GM12872 (cell line): Measurements from ENCODE around the gene WEE1.

Source experiments
- TF ChIP-seq, protein P1 (sequence below): IDR thresholded peaks from 3 replicates; pipeline ENCODE4 v1.5.1; 2011; ENCODE audit warnings: low read depth, mild to moderate bottlenecking, low read length, moderate library complexity; ENCODE audit not compliant: insufficient read depth

The WEE1 gene

DNA sequence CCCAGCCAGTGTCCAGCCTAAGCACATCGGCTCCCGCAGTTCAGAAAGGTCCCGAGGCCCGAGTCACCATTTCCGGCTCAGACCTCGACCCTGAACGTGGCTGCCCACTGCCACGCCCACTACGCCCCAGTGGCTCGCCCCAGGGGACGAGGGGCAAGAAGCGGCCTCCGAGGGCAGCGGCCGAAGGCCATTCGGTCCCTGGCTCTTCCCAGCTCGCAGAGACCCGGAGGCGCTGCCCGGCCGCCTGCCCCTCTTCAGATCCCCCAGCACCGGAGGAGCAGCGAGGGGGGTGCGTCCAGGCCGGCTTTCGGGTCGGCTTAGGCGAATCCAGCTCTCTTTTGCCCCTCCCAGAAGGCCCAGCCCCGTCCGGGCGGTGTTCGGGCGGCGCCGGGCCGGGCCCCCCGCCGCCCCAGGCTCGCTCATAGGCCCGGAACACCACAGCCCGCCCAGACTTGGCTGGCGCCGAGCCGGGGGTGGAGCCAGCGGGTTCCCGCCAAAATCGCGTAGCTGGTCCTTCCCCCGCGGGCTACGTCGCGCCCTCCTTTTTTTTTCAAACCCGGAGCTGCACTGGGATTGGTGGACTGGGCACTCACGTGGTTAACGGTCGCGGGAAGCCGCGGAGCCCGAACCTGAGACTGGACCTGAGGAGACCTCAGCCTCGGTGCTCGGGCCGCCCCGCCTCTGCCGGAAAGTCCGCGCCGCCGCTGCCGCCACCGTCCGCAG is at the start of gene WEE1:
WEE1 (plus strand) TSS at position 619 of the 723 bp plus-strand sequence. CDS start 264 bp downstream, outside the sequence.
- TF ChIP-seq, protein P1, sequence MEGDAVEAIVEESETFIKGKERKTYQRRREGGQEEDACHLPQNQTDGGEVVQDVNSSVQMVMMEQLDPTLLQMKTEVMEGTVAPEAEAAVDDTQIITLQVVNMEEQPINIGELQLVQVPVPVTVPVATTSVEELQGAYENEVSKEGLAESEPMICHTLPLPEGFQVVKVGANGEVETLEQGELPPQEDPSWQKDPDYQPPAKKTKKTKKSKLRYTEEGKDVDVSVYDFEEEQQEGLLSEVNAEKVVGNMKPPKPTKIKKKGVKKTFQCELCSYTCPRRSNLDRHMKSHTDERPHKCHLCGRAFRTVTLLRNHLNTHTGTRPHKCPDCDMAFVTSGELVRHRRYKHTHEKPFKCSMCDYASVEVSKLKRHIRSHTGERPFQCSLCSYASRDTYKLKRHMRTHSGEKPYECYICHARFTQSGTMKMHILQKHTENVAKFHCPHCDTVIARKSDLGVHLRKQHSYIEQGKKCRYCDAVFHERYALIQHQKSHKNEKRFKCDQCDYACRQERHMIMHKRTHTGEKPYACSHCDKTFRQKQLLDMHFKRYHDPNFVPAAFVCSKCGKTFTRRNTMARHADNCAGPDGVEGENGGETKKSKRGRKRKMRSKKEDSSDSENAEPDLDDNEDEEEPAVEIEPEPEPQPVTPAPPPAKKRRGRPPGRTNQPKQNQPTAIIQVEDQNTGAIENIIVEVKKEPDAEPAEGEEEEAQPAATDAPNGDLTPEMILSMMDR, result no peak

DNA sequence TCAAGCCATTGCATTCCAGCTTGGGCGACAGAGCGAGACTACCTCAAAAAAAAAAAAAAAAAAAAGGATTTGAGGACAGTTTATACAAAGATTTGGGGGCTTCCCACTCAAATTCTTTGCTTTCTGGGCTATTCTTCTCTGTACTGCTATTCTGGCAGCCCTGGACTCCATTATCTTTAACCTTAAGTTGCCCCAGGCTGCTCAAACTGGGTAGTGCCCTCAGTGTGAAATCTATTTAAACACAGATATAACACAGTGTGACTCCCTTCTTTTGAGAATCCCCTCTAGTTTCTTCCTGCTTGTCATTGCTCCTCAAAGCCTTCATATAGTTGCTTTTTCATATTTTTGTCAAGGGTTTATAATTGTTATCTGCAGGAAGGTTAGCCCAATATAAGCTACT is 49.5 kb upstream of the WEE1 start:
- TF ChIP-seq, protein P1, result no peak

DNA sequence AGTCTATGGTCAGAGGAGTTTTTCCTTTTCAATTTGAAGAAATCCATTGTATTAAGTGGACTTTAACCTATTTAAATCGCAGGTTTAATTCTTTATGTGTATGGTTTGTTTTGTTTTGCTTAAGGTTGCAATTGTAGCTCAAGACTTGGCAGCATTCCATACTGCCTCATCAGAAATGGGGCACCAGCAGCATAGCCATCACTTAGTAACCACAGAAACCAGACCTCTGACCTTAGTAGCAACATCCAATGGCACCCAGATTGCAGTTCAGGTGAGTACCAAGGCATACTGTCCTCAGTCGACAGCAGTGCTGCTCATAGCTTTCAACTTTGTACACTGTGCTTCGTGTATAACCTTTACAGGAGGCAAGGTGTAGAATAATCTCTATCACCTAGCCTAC is 48.4 kb upstream of the WEE1 start:
- TF ChIP-seq, protein P1, result no peak

DNA sequence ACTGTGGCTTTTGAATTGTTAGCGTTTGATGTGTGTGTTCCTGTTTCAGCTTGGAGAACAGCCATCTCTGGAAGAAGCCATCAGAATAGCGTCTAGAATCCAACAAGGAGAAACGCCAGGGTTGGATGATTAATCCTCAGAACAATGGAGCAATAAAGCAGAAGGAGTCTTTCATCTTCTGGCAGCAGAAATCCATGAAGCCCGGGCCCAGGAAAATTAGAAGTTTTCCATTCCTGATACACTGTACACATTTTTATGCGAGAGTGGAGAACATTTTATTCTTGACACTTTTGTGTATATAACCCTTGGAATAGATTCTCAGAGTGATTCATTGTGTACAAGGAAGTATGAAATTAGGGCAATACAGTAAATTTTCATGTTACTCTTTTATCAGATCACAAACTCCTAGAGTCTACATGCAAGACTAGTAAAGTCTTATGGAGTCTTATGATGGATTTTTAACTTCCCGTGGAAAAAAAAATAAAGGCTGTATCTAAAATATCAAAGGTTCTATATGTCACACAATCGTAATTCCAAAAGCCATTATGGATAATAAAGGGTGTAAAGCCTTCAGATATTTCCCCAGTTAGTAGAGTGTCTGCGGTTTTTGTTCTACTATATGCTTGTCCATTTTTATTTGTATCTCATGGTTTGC is 45.9 kb upstream of the WEE1 start:
- TF ChIP-seq, protein P1, result no peak

DNA sequence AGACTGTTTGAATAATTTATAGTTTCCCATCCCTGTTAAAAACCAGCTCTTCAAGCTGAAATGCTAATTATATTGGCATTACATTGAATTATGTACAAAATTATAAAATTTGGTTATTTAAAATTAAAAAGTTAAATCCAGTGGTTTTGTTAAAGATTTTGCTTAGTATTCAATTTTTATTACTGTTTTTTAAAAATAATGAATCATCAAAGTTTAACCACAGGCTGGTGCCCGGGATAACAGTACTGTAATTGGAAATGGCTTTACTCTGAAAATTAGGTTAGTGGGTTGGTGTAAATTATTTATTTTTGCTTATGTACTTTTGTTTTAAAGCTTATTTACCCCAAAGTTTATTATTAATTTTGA is 45.4 kb upstream of the WEE1 start:
- TF ChIP-seq, protein P1, result no peak

DNA sequence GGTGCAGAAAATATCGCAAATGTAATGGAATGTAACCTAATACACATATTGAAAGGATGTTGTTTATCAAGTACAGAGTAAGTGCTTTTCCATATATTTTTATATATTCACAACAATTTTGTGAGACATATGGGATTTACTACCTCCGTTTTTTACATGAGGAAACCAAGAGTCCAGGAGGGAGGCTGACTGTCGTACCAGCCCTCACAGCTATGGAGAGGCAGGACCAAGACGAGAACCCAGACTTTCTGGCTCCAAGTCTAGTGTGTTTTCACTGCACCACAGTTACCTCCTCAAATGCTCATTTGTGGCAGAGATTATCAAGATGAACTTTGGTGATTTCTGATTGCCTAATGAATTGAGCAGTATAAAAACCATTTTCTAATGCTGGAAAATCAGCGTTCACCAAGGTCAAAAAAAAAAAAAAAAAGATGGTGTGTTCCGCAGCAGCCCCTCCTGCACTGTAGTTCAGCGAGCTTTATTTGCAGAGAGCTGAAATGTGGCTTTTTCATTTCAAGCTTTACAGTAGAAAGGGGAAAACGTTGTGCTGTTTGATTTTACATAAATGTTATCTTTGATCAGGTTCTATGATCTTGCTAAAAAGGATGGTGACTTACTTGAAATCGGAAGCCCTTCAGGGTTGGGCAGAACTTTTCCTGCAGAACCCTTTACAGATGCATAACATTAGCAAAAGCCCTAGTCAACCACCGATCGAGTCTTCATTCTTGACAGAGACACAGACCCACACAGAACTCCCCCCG is 44.7 kb upstream of the WEE1 start:
- TF ChIP-seq, protein P1, result no peak

DNA sequence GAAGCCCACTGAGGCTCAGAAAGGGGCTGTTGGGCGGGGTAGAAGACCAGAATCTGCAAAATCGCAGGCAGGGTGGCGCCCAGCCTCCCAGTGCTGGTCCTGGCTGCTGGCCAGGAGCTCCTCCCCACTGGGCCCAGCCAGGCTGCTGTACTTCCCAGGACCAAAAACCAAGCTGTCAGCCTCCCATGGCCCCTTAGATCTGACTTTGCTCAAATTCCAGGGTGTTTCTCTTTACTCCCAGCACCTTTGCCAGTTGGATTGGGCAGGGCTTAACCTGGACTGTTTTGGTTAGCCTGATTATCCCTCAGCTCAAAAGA is 44.2 kb upstream of the WEE1 start:
- TF ChIP-seq, protein P1, result no peak
